GM21515 (cell line): ENCODE data around the gene OTUD5.

Experiments used
- ATAC-seq: cut with Tn5 transposase; IDR thresholded peaks from one replicate; pipeline ENCODE4 v1.9.1; 2021; ENCODE audit not compliant: unreplicated experiment

The OTUD5 gene

DNA sequence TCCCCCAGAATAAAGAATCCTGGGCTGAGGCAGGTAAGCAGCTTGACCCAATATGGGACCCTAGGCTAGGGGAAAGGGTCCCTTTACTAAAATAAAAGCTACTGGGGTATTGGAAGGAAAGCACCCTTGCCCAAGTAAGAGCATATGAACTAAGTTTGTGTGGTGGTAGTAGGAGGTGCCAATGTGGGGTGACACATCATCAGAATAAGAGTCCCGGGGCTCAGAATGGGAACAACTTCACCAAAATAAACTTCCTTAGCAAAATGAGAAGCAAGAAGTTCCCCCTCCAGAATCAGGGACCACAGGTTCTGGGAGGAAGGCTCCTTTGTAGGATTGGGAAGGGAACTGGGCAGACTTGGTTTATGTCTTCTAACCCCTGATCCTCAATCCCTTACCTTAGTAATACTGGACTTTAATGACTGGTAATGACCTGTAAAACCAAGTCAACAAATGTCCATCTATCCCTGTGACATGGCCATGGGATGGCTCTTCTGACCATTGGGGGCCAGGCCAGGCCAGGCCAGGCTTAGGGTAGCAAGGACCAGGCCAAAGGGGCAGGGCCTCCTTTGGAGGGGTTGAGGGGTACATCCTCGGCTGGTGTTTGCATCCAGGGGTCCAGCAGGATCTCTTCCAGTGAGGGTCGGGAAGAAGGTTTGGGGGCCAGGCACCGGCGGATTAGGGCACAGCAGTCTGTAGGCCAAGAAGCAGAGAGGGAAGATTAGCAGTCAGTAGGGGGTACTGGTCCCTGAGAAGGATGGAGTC is 43.6 kb downstream of the OTUD5 start:
- no peak for ATAC-seq

DNA sequence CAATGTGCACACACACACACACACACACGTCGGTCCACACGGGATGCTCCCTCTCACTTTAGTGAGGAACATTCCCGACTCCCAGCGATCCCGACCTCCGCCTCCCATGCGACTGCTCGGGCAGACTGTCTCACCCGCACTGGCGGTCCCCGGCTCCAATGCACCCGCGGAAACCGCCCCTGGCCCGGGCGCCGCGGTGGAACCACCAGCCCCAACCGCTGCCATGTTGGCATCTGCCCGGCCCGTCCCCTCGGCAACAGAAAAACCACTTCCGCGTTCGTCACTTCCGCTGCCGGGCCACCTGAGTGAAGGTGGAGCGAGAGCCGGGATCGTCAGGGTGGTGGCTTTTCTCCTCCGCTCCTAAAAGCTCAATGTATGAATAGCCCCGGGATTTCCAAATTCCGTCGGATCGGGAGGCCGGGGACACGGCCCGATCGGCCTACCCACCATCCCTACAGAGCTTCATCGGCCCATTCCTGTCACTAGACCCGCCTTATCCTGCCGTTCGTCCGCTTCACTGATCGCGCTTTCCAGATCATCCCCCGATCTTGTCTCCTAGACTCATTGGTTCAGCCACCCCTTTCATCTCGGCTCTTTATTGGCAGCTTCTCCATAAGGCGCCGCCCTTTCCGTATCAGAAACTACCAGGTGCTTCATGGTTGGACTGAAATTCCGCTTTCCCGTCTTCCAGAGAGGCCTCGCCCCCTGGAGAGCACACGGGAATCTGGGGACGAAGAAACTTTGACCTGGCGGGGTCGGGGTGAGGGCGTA is 45.8 kb downstream of the OTUD5 start, which contains the start of gene SLC35A2:
Gene SLC35A2 (minus strand): TSS at position 235 of the 771 bp plus-strand sequence. CDS start 10 bp downstream, at position 225.
- ATAC-seq, result peak; percentile 55

DNA sequence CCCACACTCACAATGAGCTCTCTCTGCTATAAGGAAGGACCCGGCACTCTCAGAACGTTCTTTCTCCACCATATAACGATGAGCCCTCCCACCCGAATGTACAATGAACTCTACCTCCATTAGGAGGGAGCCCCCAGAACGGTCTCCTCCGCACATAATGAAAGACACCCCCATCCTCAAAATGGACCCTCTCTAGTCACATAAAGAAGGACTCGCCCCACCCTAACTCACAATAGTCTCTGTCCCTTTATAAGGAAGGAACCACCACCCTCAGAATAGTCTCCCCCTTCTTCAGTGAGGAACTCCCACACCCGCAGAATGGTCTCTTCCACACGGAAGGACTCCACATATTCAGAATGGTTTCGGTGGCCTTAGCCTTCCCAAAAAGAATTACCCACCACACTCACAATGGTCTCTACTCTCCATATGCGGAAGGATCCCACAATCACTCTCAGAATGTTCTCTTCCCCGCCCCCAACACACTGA is 46.4 kb downstream of the OTUD5 start:
- ATAC-seq, result no peak

DNA sequence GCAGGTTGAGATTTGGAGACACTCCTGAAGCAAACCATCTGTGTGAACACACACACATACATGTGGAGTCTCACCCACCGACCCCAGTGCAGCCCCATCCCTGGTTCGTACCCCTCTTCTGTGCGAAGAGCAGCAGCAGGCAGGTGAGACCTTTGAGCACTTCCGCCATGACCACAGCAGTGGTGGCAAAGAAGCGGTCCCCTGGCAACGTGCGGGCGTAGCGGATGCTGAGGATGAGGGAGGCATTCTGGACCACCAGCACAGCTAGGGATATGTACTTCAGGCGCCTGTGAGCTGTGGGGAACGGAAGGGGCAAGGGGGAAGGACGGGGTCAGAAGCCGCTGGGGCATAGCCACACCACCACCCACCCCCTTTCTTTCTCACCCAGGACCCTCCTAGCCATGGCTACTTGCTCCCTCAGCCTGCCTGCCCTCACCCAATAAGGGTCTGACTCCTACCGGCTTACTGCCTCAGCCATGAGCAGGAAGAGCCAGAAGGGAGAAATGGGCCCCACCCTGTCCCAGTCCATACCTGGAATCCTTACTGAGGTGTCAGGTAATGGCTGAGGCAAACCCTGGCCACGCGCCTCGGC is 47.6 kb downstream of the OTUD5 start:
- ATAC-seq, result no peak

DNA sequence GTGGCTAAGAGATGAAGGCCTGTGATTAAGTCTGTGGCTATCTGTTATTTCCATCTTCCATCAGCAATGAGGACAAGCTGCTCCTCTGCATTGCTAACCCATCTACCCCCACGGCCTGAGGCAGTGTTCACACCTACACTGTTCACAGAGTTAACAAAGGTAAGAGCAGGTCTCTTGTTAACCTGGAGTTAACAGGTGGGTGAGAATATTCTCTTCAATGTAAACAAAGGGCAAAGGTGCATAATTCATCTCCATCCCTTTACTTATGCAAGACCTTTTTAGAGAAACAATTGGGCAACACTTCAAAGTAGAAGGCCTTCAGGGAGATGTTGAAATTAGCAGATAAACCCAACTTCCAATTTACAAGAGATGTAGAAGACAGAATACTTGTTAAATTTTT is 48.8 kb downstream of the OTUD5 start:
- ATAC-seq, result no peak

DNA sequence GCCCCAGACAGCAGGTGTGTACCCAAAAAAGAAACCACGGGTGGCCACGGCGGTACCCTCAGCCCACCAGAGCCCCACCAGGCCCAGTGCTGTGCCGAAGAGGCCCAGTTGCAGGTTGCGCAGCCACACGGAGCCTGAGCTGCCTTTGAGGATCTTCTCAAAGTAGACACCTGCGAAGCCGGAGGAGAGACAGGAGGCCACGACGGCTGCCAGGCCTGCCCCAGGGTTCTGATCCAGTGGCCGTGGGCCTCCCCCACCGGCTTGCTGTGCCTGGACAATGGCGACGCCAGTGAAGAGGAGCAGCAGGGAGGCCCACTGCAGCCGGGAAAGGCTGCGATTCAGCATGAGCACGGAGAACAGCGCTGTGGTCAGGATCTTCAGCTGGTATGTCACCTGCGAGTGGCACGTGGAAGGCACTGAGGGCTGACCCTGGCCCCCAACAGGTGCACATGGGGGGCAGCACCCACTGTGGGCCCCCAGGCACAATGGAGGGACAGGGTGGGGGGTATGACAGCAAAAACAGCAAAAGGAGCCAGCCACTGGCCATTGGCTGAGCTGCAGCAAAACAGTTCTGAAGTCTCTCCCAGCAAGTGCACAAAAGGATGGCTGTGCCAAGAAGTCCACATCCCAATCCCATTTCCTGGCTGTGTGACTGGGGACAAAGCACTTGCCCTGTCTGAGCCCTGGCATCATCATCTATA is 52.2 kb downstream of the OTUD5 start:
- no peak for ATAC-seq

DNA sequence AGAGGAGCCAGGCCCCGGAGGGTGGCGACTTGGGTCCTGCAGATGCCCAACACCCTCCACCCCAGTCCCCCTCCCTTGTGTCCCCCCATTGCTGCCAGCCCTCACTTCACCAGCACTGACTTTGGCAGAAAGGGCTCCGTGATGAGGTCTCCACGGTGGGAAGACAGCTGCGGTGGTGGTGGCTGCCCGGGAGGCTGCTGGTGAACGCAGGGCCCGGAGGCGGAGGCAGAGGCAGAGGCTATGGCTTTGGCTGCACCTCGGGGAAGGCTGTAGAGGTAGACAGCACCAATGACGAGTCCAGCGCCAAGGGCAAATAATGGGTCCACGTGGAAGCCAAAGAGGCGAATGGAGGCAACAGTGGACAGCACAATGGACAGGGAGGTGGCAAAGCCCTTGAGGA is 52.8 kb downstream of the OTUD5 start:
- no peak for ATAC-seq

DNA sequence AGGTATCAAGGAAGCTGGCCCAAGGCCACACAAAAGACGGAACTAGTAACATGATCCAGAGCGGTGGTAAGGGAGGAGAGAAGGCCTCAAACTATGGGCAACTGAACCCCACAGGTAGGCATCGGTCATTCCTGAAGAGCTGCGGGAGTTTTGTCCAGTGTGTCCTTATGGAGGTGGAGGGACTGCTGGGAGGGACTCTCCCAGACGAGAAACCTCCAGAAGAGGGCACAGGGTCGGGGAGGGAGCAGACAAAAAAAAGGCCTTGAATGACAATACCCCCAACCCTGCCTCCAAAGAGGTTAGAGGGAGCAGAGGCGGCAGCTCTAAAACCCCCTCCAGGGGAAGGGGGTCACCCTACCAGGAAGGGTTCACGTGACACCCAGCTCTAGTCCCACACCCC is 53.2 kb downstream of the OTUD5 start:
- no peak for ATAC-seq

DNA sequence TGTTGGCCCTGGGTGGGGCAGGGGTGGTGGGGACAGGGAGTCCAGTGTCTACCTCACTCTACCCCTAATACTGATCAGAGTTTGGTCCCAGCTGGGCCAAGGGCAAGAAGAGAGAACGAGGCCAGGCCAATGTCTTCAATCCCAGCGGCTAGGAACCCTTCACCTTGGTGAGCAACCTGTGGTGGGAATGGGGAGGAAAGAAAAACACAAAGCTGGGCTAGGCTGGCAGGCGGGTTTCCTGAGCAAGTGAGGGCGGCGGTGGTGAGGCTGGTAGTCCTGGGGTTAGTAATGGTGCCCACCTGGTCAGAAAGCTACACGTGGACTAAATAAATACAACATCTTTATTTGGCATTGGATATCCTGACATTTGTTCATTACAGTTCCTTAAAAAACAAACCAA is 54.1 kb downstream of the OTUD5 start:
- no peak for ATAC-seq

DNA sequence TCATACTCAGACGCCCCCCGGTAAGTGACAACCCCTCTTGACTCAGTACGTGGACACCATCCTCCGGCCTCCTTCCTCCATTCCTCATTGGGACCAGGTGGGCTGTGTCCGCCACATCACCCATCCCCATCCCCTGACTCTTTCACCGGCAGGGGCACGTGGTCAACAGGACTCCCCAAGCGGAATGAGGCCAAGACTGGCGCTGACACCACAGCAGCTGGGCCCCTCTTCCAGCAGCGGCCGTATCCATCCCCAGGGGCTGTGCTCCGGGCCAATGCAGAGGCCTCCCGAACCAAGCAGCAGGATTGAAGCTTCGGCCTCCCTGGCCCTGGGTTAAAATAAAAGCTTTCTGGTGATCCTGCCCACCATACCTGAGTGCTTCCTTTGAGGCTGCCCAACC is 54.6 kb downstream of the OTUD5 start:
- ATAC-seq, result no peak

DNA sequence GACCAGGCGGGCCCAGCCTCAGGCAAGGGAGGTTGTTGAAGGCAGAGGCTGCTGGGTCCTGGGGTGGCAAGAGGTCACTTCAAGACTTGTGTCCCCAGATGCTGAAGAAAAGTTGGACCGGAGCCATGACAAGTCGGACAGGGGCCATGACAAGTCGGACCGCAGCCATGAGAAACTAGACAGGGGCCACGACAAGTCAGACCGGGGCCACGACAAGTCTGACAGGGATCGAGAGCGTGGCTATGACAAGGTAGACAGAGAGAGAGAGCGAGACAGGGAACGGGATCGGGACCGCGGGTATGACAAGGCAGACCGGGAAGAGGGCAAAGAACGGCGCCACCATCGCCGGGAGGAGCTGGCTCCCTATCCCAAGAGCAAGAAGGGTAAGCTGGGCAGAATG is 55.3 kb downstream of the OTUD5 start:
- no peak for ATAC-seq

DNA sequence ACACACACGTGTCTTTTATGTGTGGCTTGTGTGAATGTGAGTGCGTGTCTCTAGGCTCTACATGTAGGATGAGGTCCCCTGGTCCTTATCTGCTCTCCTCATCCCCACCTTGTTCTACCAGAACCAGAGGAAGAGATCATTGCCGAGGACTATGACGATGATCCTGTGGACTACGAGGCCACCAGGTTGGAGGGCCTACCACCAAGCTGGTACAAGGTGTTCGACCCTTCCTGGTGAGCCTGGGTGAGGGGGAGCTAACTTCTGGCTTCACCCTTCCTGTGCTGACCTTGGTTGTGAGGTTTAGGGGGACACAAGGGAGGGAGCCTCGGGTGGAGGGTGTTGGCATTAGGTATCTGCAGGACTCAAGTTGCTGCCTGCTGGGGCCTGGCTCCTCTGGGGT is 56.3 kb downstream of the OTUD5 start:
- ATAC-seq, result no peak

DNA sequence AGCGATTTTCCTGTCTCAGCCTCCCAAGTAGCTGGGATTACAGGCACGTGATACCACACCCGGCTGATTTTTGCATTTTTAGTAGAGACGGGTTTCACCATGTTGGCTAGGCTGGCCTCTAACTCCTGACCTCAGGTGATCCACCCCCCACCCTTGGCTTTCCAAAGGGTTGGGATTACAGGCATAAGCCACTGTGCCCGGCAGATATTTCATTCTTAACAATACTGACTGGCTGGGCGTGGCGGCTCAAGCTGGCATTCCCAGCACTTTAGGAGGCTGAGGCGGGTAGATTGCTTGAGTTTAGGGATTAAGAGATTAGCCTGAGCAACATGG is 58.4 kb downstream of the OTUD5 start:
- ATAC-seq, result no peak

DNA sequence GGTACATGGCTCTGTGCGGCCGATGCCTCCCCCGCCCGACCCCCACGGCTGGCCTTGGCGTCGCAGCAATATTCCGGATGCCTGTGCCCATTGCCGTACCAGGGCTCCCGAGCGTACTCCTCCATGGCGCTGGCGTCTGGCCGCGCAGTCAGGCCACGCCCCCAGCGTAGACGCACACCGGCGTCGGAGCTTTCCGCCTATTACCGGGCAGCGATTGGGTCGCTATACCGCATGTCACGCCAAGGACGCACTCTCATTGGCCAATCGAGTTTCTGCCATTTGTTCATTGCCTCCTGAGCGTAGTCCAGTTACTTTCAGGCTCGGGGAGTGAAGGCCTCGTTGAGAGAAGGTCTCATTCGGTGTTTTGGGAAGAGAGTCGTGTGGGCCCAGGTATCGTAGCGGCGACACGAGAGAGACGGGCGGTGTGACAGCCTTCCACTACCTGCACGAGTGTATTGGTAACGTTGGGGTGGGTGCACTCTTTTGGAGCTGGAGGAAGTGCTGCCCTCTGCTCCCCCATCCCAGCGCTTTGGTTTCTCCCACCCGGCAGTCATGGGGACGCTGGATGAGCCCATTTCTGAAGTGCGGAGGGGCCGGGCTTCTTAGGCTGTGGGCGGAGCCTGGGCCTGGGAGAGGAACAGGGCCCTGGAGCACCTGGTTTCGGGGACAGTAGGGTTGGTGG is 59.6 kb downstream of the OTUD5 start, which contains the start of the genes PQBP1 and TIMM17B:
Gene PQBP1 (plus strand): TSS at position 306 of the 682 bp plus-strand sequence. CDS start 580 bp downstream, outside the sequence.
Gene TIMM17B (minus strand): TSS at position 144 of the 682 bp plus-strand sequence. CDS start 19 bp downstream, at position 125.
- ATAC-seq, result peak; percentile 89

DNA sequence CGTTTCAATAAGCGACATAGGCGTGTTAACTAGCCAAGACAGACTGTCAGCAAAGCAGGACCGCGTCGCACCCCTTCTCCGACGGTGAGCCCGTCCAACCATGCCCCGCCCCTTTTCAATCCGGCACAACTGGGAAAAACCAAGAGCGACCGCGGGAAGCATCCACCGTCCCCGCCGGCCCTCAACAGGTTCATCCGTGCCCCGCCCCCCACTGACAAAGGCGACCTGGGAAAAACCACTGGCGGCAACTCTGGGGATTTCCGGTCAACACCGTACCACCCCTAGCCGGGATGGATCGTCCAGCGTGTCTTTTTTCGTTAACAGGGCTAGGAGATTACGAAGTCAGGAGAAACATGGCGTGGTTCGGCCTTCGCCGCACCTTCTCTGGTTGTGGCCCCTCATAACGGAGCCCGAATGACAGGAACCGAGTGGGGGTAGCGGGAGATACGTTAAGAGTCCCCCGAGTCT is 60.2 kb downstream of the OTUD5 start:
- peak; percentile 22 for ATAC-seq

DNA sequence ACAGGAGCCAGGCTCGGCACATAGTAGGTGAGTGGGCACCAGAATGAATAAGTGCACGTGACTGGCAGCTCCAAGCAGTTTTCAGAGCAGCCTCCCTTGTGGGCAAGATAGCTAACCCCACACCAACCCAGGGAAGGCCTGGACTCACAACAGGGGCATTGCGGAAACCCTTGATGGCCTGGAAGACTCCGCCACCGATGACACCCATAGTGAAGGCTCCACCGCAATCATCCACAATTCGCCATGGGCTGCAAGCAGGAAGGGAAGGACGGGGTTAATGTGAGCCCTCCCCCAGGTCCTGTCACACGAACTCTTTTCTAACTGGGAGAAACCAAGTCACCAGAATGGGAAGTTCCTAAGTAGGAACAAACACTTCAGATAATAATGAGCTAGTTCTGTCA is 60.8 kb downstream of the OTUD5 start:
- ATAC-seq, result no peak

DNA sequence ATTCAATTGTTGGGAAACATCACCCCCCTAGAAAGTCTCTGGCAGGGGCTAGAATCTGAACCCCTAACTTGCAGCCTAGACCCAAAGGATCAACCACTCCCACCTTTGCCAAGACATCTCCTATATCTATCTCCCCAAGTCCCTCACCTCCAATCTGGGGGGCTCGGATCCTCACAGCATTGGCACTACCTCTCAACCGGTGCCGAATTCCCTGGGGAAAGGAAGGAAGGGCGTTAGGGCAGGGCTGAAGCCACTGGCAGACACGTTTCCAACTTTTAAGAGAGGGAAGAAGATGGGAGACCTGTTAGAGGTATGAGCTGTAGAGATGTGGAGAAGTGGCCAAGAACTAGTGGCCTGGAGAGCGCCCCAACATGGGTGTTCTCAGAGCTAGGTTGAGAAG is 62.5 kb downstream of the OTUD5 start:
- ATAC-seq, result no peak

DNA sequence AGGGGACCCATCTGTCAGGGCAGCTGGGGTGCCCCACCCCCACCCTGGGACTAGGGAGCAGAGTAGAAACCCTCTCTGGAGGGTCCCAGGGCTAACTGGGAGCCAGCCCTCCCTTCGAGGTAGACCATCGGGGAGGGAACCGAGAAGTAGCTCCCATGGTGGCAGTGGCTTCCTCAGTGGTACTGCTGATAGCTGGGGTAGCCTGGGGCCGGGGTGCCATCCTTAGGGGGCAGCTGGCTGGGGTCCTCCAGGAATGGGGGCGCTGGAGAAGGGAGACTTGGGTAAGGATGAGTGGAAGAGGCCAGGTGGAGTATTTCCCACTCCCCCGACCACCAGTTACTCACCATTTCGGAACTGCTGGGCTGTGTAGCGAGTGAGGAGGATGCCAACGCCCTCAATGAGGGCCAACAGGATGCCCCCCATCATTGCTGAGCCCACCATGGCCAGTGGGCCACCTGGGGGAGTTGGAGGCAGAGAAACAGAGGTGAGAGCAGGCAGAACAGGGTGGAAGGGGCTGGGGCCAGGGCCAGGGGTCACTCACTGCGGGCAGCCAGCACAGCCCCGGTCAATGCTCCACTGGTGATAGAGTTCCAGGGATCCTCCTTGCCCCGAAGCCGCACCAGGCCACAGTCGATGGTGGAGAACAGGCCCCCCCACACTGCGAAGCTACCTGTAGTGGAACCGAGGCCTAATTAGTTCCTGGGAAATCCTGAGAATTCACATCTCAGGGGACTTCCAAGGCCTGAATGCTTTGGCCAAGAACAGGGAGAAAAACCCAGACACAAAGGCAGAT is 63.7 kb downstream of the OTUD5 start:
- ATAC-seq, result no peak

DNA sequence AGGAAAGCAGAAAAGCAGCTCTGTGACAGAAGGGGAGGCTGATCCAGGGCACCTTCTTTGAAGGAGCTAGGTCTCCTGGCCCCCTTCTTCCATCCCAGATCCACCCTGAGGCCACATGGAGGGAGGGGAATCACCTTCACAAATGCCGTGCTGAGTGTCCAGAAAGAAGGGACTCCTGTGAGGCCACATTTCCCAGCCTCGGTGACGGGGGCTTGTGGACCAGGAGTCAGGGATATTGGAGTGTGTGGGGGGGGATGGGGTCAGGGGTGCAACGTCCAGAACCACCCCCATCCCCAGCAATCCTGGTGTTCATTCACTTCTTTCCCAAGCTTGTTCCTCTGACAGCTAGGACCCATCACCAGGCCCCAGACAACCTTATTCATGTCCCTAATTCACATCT is 64.5 kb downstream of the OTUD5 start:
- no peak for ATAC-seq
